AG04450 (cell line): ENCODE measurements around the gene CTNS. TPM values are rescaled to one million over a fixed set of nuclear protein-coding genes. Genes with fewer than 3 reads are reported as not detected.

ENCODE experiments used
- CTCF ChIA-PET: fragments of 300-600, 350-600 bp; formaldehyde crosslinking; extraction: SDS; loops from one replicate; lab custom pipeline; 2022; ENCODE audit warnings: antibody characterized with exemption, inconsistent platforms; lab: Charles Lee
- POLR2A ChIA-PET: fragments of 350-600 bp; formaldehyde crosslinking; extraction: SDS; loops from one replicate; lab custom pipeline; 2021; ENCODE audit warnings: antibody characterized with exemption, inconsistent platforms; lab: Yijun Ruan, JAX
- DNase-seq: peaks from one replicate; pipeline ENCODE4 v3.0.0-alpha.2; 2011; ENCODE audit warnings: low read depth, low spot score
- H3K27ac ChIP-seq: one replicate; pipeline ENCODE4 v1.5.1; 2012; ENCODE audit warnings: low read depth, low read length, control low read depth
- H3K27me3 ChIP-seq: one replicate; pipeline ENCODE4 v1.6.0; 2012; ENCODE audit warnings: low read length; ENCODE audit not compliant: control insufficient read depth, insufficient read depth
- H3K4me3 ChIP-seq: 2 replicates; pipeline ENCODE4 v1.5.1; 2011; ENCODE audit warnings: mild to moderate bottlenecking, low read depth, low read length, control low read depth
- H3K9me3 ChIP-seq: 2 replicates; pipeline ENCODE4 v1.5.1; 2012; ENCODE audit warnings: low read length; ENCODE audit not compliant: control insufficient read depth, insufficient read depth
- polyA plus RNA-seq: library from polyadenylated mRNA; depleted of rRNA; stranded (reverse); fragments of >200 nt; gene quantifications from 2 replicates; pipeline ENCODE4 v1.2.3, GENCODE V29; 2011
- TF ChIP-seq, protein P1 (sequence below): IDR thresholded peaks from 2 replicates; pipeline ENCODE4 v1.5.1; 2011; ENCODE audit warnings: low read depth, low read length, control low read depth, inconsistent platforms

Gene CTNS
- polyA plus RNA-seq, 1 experiment: 4.2 TPM

GRCh38 chr17:3645310-3645709 lies 8.8 kb downstream of the CTNS start:
- Histone ChIP-seq H3K27ac (no peak overlapping the region), H3K27me3 (no peaks in the 10 kb centered on the region), H3K9me3 (no peaks in the 10 kb centered on the region), H3K4me3 (no peak overlapping the region)
- ChIA-PET CTCF (interaction anchor here (1.6 kb wide), 1 partner anchor 597 kb away, joined by 6 read pairs; no protein-coding TSS in a partner anchor), POLR2A (no interaction called here)
- no peak for DNase-seq
- TF ChIP-seq, protein P1, sequence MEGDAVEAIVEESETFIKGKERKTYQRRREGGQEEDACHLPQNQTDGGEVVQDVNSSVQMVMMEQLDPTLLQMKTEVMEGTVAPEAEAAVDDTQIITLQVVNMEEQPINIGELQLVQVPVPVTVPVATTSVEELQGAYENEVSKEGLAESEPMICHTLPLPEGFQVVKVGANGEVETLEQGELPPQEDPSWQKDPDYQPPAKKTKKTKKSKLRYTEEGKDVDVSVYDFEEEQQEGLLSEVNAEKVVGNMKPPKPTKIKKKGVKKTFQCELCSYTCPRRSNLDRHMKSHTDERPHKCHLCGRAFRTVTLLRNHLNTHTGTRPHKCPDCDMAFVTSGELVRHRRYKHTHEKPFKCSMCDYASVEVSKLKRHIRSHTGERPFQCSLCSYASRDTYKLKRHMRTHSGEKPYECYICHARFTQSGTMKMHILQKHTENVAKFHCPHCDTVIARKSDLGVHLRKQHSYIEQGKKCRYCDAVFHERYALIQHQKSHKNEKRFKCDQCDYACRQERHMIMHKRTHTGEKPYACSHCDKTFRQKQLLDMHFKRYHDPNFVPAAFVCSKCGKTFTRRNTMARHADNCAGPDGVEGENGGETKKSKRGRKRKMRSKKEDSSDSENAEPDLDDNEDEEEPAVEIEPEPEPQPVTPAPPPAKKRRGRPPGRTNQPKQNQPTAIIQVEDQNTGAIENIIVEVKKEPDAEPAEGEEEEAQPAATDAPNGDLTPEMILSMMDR: no peak

DNA sequence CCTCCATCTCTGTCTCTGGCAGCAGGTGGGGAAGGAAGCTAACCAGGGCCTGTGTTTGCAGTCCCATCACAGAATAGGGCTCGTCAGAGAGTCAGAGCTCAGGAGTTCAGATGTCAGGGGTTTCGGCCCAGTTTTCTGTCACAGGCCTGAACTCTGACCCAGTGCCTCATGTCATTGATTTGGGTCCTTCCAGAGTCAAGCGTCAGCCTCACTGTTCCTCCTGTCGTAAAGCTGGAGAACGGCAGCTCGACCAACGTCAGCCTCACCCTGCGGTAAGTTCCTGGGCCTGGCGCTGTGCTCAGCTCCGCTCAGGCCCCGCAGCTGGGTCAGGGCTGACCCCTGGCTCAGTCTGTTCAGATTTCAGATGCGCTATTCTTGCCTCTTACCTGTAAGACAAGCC lies 10.7 kb downstream of the CTNS start:
- ChIA-PET CTCF (interaction anchor here (1.0 to 4.8 kb wide), 9 partner anchors 11 to 820 kb away, joined by 3 to 28 read pairs (median 5); partner anchors contain the start of genes CTNS and SHPK), POLR2A (interaction anchor here (1.3 kb wide), 1 partner anchor 598 kb away, joined by 3 read pairs; no protein-coding TSS in a partner anchor)
- Histone ChIP-seq H3K27ac (no peak overlapping the region), H3K27me3 (no peaks in the 10 kb centered on the region), H3K4me3 (no peak overlapping the region), H3K9me3 (no peaks in the 10 kb centered on the region)
- TF ChIP-seq, protein P1: no peak
- DNase-seq: no peak

- POLR2A ChIA-PET: interaction anchor here (0.7 to 1.3 kb wide), 3 partner anchors 9 to 599 kb away, joined by 3 read pairs; partner anchors contain the start of genes CTNS and SHPK
- H3K27ac ChIP-seq: no peak overlapping the region
- DNase-seq: no peak
- TF ChIP-seq, protein P1: peak; percentile 61
- H3K9me3 ChIP-seq: no peaks in the 10 kb centered on the region
- CTCF ChIA-PET: interaction anchor here (0.6 to 4.8 kb wide), 12 partner anchors 10 to 861 kb away, joined by 3 to 28 read pairs (median 4); partner anchors contain the start of genes CTNS and SHPK
- H3K27me3 ChIP-seq: no peaks in the 10 kb centered on the region
- no peak overlapping the region for H3K4me3 ChIP-seq
Observed at GRCh38 chr17:3647769-3648555, 11.4 kb downstream of the CTNS start.

- ChIA-PET CTCF (no interaction called here), POLR2A (no interaction called here)
- no peak overlapping the region for H3K27ac ChIP-seq
- DNase-seq: no peak
- H3K9me3 ChIP-seq: peaks cover 5% of the 10 kb centered on the region; the same call in 1 of the 2 replicates
- TF ChIP-seq, protein P1: no peak
- H3K4me3 ChIP-seq: no peak overlapping the region
- H3K27me3 ChIP-seq: no peaks in the 10 kb centered on the region
Observed at GRCh38 chr17:3655766-3656165, 19.2 kb downstream of the CTNS start.

DNA sequence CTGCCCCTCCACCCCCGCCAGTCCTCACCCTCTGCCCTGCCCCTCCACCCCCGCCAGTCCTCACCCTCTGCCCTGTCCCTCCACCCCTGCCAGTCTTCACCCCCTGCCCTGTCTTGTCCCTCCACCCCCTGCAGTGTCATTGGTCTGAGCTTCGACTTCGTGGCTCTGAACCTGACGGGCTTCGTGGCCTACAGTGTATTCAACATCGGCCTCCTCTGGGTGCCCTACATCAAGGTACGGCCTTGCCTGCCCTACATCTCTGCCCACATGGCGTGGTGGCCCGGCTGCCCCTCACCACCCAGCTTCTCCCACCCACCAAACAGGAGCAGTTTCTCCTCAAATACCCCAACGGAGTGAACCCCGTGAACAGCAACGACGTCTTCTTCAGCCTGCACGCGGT lies 19.8 kb downstream of the CTNS start:
- TF ChIP-seq, protein P1: no peak
- Histone ChIP-seq H3K27me3 (no peaks in the 10 kb centered on the region), H3K27ac (no peak overlapping the region), H3K4me3 (no peak overlapping the region), H3K9me3 (peaks cover 5% of the 10 kb centered on the region; the same call in 1 of the 2 replicates)
- CTCF ChIA-PET: no interaction called here
- POLR2A ChIA-PET: no interaction called here
- no peak for DNase-seq
